Uterus (tissue), 4 donors: ENCODE results near the gene ITGAV. TPM values are rescaled to one million over a fixed set of nuclear protein-coding genes. Genes with fewer than 3 reads are reported as not detected.

Source experiments
- DNase-seq, 2 donors: peaks; one replicate each; pipeline ENCODE4 v3.0.0-alpha.2; 2019 to 2020
- H3K27ac ChIP-seq, 2 donors: fragments of 200-600 bp; sonication (generic); 1 replicate in 1 of 2; 2 replicates in 1 of 2; pipeline ENCODE4 v1.5.1; 2016 to 2018
- H3K27me3 ChIP-seq, 2 donors: fragments of 200-600 bp; sonication (generic); one replicate each; pipeline ENCODE4 v1.5.1; 2018 to 2019; ENCODE audit warnings: control low read depth in 1 of 2
- H3K36me3 ChIP-seq, 2 donors: fragments of 200-600 bp; sonication (generic); one replicate each; pipeline ENCODE4 v1.5.1; 2019; ENCODE audit warnings: control low read depth in 1 of 2
- H3K4me1 ChIP-seq, 2 donors: fragments of 200-600 bp; sonication (generic); one replicate each; pipeline ENCODE4 v1.5.1; 2018 to 2019; ENCODE audit warnings: control low read depth in 1 of 2
- H3K4me3 ChIP-seq, 2 donors: fragments of 200-600 bp; sonication (generic); 1 replicate in 1 of 2; 2 replicates in 1 of 2; pipeline ENCODE4 v1.5.1; 2018 to 2019; ENCODE audit warnings: mild to moderate bottlenecking in 1 of 2
- H3K9me3 ChIP-seq, 2 donors: fragments of 200-600 bp; sonication (generic); one replicate each; pipeline ENCODE4 v1.5.1; 2019; ENCODE audit warnings: control low read depth in 1 of 2
- CTCF ChIP-seq, 4 experiments: fragments of 200-600 bp in 2 of 4; fragments of 450-650 bp in 2 of 4; sonication (generic) in 2 of 4; IDR thresholded peaks; one replicate each; pipeline ENCODE4 v1.5.1; 2016 to 2019; ENCODE audit warnings: antibody characterized with exemption in 4 of 4, mild to moderate bottlenecking in 2 of 4, moderate library complexity in 1 of 4
- POLR2A ChIP-seq, 2 donors: fragments of 450-650 bp; IDR thresholded peaks; one replicate each; pipeline ENCODE4 v1.6.1; 2016; ENCODE audit warnings: antibody characterized with exemption in 2 of 2, mild to moderate bottlenecking in 1 of 2, moderate library complexity in 1 of 2
- intact Hi-C: fragments of 100-400 bp; cut with DNase I; formaldehyde crosslinking; loops from one replicate; pipeline ENCODE4 v1.15.1; 2023; ENCODE audit warnings: low total_unique reads
- total RNA-seq, 4 donors: library from RNA; depleted of rRNA in 3 of 4; stranded (reverse); fragments of >200 nt in 3 of 4; gene quantifications; one replicate each; pipeline versions ENCODE4 v1.1.0 to v1.2.4, GENCODE V29; 2014 to 2023
- donor health status: DM: yes; HTN: yes; CAD: no.

ITGAV gene
- total RNA-seq, 4 donors from 2014 or later, result 76.9 to 232 (median 104) TPM

- no peak overlapping the region for H3K4me3 ChIP-seq
These were observed 106.9 kb downstream of the ITGAV start for GRCh38 chr2:186696804-186697203.

GRCh38 chr2:186697536-186697935 lies 107.7 kb downstream of the ITGAV start:
- TF ChIP-seq CTCF (IDR thresholded peaks at IDR 0.05), result no peak
- TF ChIP-seq POLR2A (IDR thresholded peaks at IDR 0.05), result no peak
- no peak for DNase-seq
- intact Hi-C loops, result no loop called here
- no peaks in the 10 kb centered on the region for H3K27me3 ChIP-seq
- H3K4me1 ChIP-seq, result no peaks in the 10 kb centered on the region
- no peaks in the 10 kb centered on the region for H3K36me3 ChIP-seq
- H3K4me3 ChIP-seq, result no peak overlapping the region
- no peaks in the 10 kb centered on the region for H3K9me3 ChIP-seq
- H3K27ac ChIP-seq, result no peak overlapping the region

More at GRCh38 chr2:186696804-186697203, 106.9 kb downstream of the ITGAV start:
- intact Hi-C loops, result no loop called here
- no peak for DNase-seq
- Histone ChIP-seq H3K27ac (no peak overlapping the region), H3K4me1 (no peaks in the 10 kb centered on the region), H3K36me3 (no peaks in the 10 kb centered on the region), H3K27me3 (no peaks in the 10 kb centered on the region), H3K9me3 (no peaks in the 10 kb centered on the region)
- no peak for TF ChIP-seq POLR2A (IDR thresholded peaks at IDR 0.05)
- TF ChIP-seq CTCF (IDR thresholded peaks at IDR 0.05), result no peak

GRCh38 chr2:186699742-186700141 lies 109.9 kb downstream of the ITGAV start:
- Histone ChIP-seq H3K27me3 (no peaks in the 10 kb centered on the region), H3K9me3 (no peaks in the 10 kb centered on the region), H3K4me1 (no peaks in the 10 kb centered on the region), H3K27ac (no peak overlapping the region), H3K36me3 (no peaks in the 10 kb centered on the region), H3K4me3 (no peak overlapping the region)
- intact Hi-C loops, result no loop called here
- DNase-seq, result no peak
- TF ChIP-seq CTCF (IDR thresholded peaks at IDR 0.05) (no peak), POLR2A (IDR thresholded peaks at IDR 0.05) (no peak)

GRCh38 chr2:186702006-186702405 lies 112.2 kb downstream of the ITGAV start:
- Histone ChIP-seq H3K9me3 (no peaks in the 10 kb centered on the region), H3K27ac (no peak overlapping the region), H3K4me3 (no peak overlapping the region), H3K36me3 (no peaks in the 10 kb centered on the region), H3K27me3 (no peaks in the 10 kb centered on the region), H3K4me1 (no peaks in the 10 kb centered on the region)
- no peak for TF ChIP-seq CTCF (IDR thresholded peaks at IDR 0.05)
- TF ChIP-seq POLR2A (IDR thresholded peaks at IDR 0.05), result no peak
- intact Hi-C loops, result no loop called here
- no peak for DNase-seq

- H3K36me3 ChIP-seq, result no peaks in the 10 kb centered on the region
- no peak overlapping the region for H3K27ac ChIP-seq
- H3K4me3 ChIP-seq, result no peak overlapping the region
- TF ChIP-seq POLR2A (IDR thresholded peaks at IDR 0.05) (no peak), CTCF (IDR thresholded peaks at IDR 0.05) (no peak)
- no peak for DNase-seq
- H3K27me3 ChIP-seq, result no peaks in the 10 kb centered on the region
- H3K4me1 ChIP-seq, result no peaks in the 10 kb centered on the region
- no peaks in the 10 kb centered on the region for H3K9me3 ChIP-seq
- intact Hi-C loops, result no loop called here
These were observed 112.6 kb downstream of the ITGAV start for GRCh38 chr2:186702501-186702900.
